GM23338 (cell line): ENCODE results near the gene ICAM4. TPM values are rescaled to one million over a fixed set of nuclear protein-coding genes. Genes with fewer than 3 reads are reported as not detected.

ENCODE experiments used
- ATAC-seq: fragments of 200-7000 bp; cut with Tn5 transposase; 3 replicates; pipeline ENCODE4 v1.9.1; 2020
- DNase-seq: peaks from one replicate; pipeline ENCODE4 v3.0.0-alpha.2; 2015; ENCODE audit warnings: low spot score
- H2AFZ ChIP-seq: fragments of 200-600 bp; sonication (generic); 2 replicates; pipeline ENCODE4 v1.8.0; 2016; ENCODE audit warnings: antibody characterized with exemption, mild to moderate bottlenecking, moderate library complexity
- H3F3A ChIP-seq: fragments of 200-600 bp; sonication (generic); replicated peaks from 2 replicates; pipeline ENCODE4 v1.8.0; 2017; ENCODE audit warnings: antibody characterized with exemption, mixed run types, low read depth
- H3K27ac ChIP-seq: fragments of 200-600 bp; sonication (generic); 2 replicates; pipeline ENCODE4 v1.6.1; 2016; ENCODE audit warnings: low read depth
- H3K27me3 ChIP-seq: fragments of 200-600 bp; sonication (generic); 2 replicates; pipeline ENCODE4 v1.8.0; 2016; ENCODE audit warnings: mild to moderate bottlenecking, mixed run types, moderate library complexity; ENCODE audit not compliant: insufficient read depth
- H3K36me3 ChIP-seq: fragments of 200-600 bp; sonication (generic); 2 replicates; pipeline ENCODE4 v1.8.0; 2016; ENCODE audit warnings: mild to moderate bottlenecking; ENCODE audit not compliant: insufficient read depth
- H3K4me1 ChIP-seq: fragments of 200-600 bp; sonication (generic); 2 replicates; pipeline ENCODE4 v1.8.0; 2016; ENCODE audit warnings: mild to moderate bottlenecking, moderate library complexity; ENCODE audit not compliant: insufficient read depth
- H3K4me2 ChIP-seq: fragments of 200-600 bp; sonication (generic); 2 replicates; pipeline ENCODE4 v1.7.1; 2017; ENCODE audit warnings: mixed run types
- H3K4me3 ChIP-seq: fragments of 200-600 bp; sonication (generic); 2 replicates; pipeline ENCODE4 v1.6.1; 2016; ENCODE audit warnings: mixed run types
- H3K79me2 ChIP-seq: fragments of 200-600 bp; sonication (generic); replicated peaks from 2 replicates; pipeline ENCODE4 v1.8.0; 2017; ENCODE audit warnings: mild to moderate bottlenecking; ENCODE audit not compliant: insufficient read depth
- H3K9me2 ChIP-seq: fragments of 200-600 bp; sonication (generic); 2 replicates; pipeline ENCODE4 v1.8.0; 2017; ENCODE audit not compliant: insufficient read depth
- H4K20me1 ChIP-seq: fragments of 200-600 bp; sonication (generic); replicated peaks from 2 replicates; pipeline ENCODE4 v1.8.0; 2017; ENCODE audit warnings: mild to moderate bottlenecking; ENCODE audit not compliant: insufficient read depth
- H3K27ac Mint-ChIP-seq: 2 replicates; pipeline ENCODE4 v1.8.0; 2020; ENCODE audit warnings: inconsistent platforms, mild to moderate bottlenecking, moderate library complexity, mixed read lengths
- H3K27me3 Mint-ChIP-seq: 3 replicates; pipeline ENCODE4 v1.8.0; 2022; ENCODE audit warnings: low read depth, mild to moderate bottlenecking, moderate library complexity, mixed read lengths, inconsistent platforms; ENCODE audit not compliant: insufficient read depth, poor library complexity
- H3K36me3 Mint-ChIP-seq: 3 replicates; pipeline ENCODE4 v1.8.0; 2021; ENCODE audit warnings: low read depth, mild to moderate bottlenecking, inconsistent platforms, moderate library complexity, mixed read lengths
- H3K4me1 Mint-ChIP-seq: 3 replicates; pipeline ENCODE4 v1.8.0; 2020; ENCODE audit warnings: mild to moderate bottlenecking, inconsistent platforms, mixed read lengths
- H3K4me3 Mint-ChIP-seq: 3 replicates; pipeline ENCODE4 v1.8.0; 2021; ENCODE audit warnings: moderate library complexity, mild to moderate bottlenecking, inconsistent platforms, mixed read lengths
- H3K9me3 Mint-ChIP-seq: 3 replicates; pipeline ENCODE4 v1.8.0; 2020; ENCODE audit warnings: moderate library complexity, mild to moderate bottlenecking, inconsistent platforms, mixed read lengths
- CREB1 ChIP-seq: fragments of 250-450 bp; sonication (Bioruptor Pico); IDR thresholded peaks from 2 replicates; pipeline ENCODE4 v1.5.0; 2020; ENCODE audit warnings: low read depth, mild to moderate bottlenecking, moderate library complexity
- ETS1 ChIP-seq: IDR thresholded peaks from 2 replicates; pipeline ENCODE4 v1.6.1; 2016; ENCODE audit warnings: antibody characterized with exemption
- EZH2 ChIP-seq: fragments of 200-600 bp; sonication (generic); IDR thresholded peaks from one replicate; pipeline ENCODE4 v1.8.0; 2017; ENCODE audit warnings: antibody characterized with exemption, mild to moderate bottlenecking, low read depth; ENCODE audit not compliant: unreplicated experiment
- EZH2phosphoT487 ChIP-seq: fragments of 200-600 bp; sonication (generic); IDR thresholded peaks from one replicate; pipeline ENCODE4 v1.8.1; 2018; ENCODE audit warnings: antibody characterized with exemption; ENCODE audit not compliant: unreplicated experiment
- JUNB ChIP-seq: IDR thresholded peaks from one replicate; pipeline ENCODE4 v1.6.1; 2016; ENCODE audit warnings: antibody characterized with exemption; ENCODE audit not compliant: unreplicated experiment
- POLR2AphosphoS5 ChIP-seq: IDR thresholded peaks from 2 replicates; pipeline ENCODE4 v1.6.1; 2016; ENCODE audit warnings: antibody characterized with exemption, low read depth
- REST ChIP-seq: IDR thresholded peaks from one replicate; pipeline ENCODE4 v1.6.1; 2018; ENCODE audit warnings: antibody characterized with exemption; ENCODE audit not compliant: unreplicated experiment
- STAT1 ChIP-seq: IDR thresholded peaks from one replicate; pipeline ENCODE4 v1.6.1; 2016; ENCODE audit warnings: antibody characterized with exemption; ENCODE audit not compliant: unreplicated experiment
- ZNF114 ChIP-seq: fragments of 250-450 bp; sonication (Bioruptor Pico); IDR thresholded peaks from 2 replicates; pipeline ENCODE4 v1.5.0; 2020; ENCODE audit warnings: mild to moderate bottlenecking, moderate library complexity
- ZNF331 ChIP-seq: fragments of 250-450 bp; sonication (Bioruptor Pico); IDR thresholded peaks from 2 replicates; pipeline ENCODE4 v1.5.0; 2020; ENCODE audit warnings: low read depth, mild to moderate bottlenecking, moderate library complexity
- polyA plus RNA-seq: library from polyadenylated mRNA; unstranded; fragments of >200 nt; fragmentation: Nextera tagmentation; extraction: Ambion mirVana; gene quantifications from 2 replicates; pipeline ENCODE4 v1.2.1, GENCODE V29; 2016
- total RNA-seq: library from RNA; depleted of rRNA; stranded (reverse); fragments of >200 nt; shearing (Covaris generic); gene quantifications from 2 replicates; pipeline ENCODE4 v1.2.3, GENCODE V29; 2014

Gene ICAM4
- total and polyA plus RNA-seq, 2 experiments from 2014 or later, result 0.81 to 1.0 TPM

GRCh38 chr19:10270616-10271394 lies 15.9 kb upstream of the ICAM4 start, which contains the start of gene ICAM1:
Gene ICAM1 (plus strand): TSS chr19:10271120. CDS start chr19:10271160, 40 bp downstream.
- TF ChIP-seq ZNF331 (CRISPR knock-in tag) (no peak), EZH2 (peak; percentile 46), POLR2AphosphoS5 (peak; percentile 49; the same call in 1 of the 2 replicates)
- H3K4me3 ChIP-seq, result peak within 1 kb of the TSS; percentile 53
- peak within 1 kb of the TSS; percentile 77 for H3K4me2 ChIP-seq
- Mint-ChIP-seq H3K4me3 (peak within 1 kb of the TSS; percentile 65), H3K27ac (no peak within 1 kb of the TSS), H3K9me3 (no peaks in the 10 kb centered on the region; the same call in 2 of the 3 replicates), H3K27me3 (peaks cover 45% of the 10 kb centered on the region), H3K4me1 (peaks cover 4% of the 10 kb centered on the region; the same call in 2 of the 3 replicates), H3K36me3 (peaks cover 4% of the 10 kb centered on the region; the same call in 1 of the 3 replicates)
- H4K20me1 ChIP-seq, result no peaks in the 10 kb centered on the region
- H3K9me2 ChIP-seq, result no peaks in the 10 kb centered on the region
- H3K36me3 ChIP-seq, result no peaks in the 10 kb centered on the region
- peaks cover 13% of the 10 kb centered on the region; the same call in 1 of the 2 replicates for H3F3A ChIP-seq
- peak within 1 kb of the TSS; percentile 94 for H2AFZ ChIP-seq
- peaks cover 4% of the 10 kb centered on the region; the same call in 1 of the 2 replicates for H3K4me1 ChIP-seq
- ATAC-seq, result peak; percentile 78
- H3K79me2 ChIP-seq, result no peaks in the 10 kb centered on the region
- no peak within 1 kb of the TSS for H3K27ac ChIP-seq
- H3K27me3 ChIP-seq, result peaks cover 45% of the 10 kb centered on the region
- DNase-seq, result peak; percentile 88

DNA sequence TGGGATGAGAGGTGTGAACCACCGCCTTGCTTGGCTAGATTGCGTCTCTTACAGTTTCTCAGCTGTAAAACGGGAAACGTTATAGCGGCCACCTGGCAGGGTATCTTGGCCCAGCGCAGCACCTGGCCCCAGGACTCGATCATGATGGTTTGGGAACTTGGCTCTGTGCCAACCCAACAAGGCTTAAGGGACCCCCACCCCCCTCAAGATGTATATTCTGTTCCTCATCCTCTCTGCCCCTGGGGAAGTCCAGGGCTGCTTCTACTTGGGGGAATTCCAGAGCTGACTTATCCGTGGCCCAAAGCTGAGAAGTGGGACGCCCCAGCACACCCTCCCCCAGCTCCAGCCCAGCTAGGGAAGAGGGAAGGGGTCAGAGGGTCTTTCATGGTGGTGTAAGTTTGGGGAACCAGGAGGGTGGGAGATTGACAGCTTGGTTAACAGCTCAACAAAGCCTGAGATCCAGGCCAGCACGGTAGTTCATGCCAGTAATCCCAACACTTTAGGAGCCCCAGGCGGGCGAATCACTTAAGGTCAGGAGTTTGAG lies 15.1 kb upstream of the ICAM4 start:
- Mint-ChIP-seq H3K4me3 (peak overlapping the region; percentile 65), H3K27me3 (peaks cover 42% of the 10 kb centered on the region), H3K27ac (no peak overlapping the region), H3K36me3 (peaks cover 4% of the 10 kb centered on the region; the same call in 1 of the 3 replicates), H3K9me3 (no peaks in the 10 kb centered on the region; the same call in 2 of the 3 replicates), H3K4me1 (peaks cover 4% of the 10 kb centered on the region; the same call in 2 of the 3 replicates)
- no peak for DNase-seq
- H3K4me2 ChIP-seq, result peak overlapping the region; percentile 77
- peaks cover 4% of the 10 kb centered on the region; the same call in 1 of the 2 replicates for H3K4me1 ChIP-seq
- H3K79me2 ChIP-seq, result no peaks in the 10 kb centered on the region
- H2AFZ ChIP-seq, result peak overlapping the region; percentile 94; the same call in 1 of the 2 replicates
- peaks cover 13% of the 10 kb centered on the region; the same call in 1 of the 2 replicates for H3F3A ChIP-seq
- H3K36me3 ChIP-seq, result no peaks in the 10 kb centered on the region
- H4K20me1 ChIP-seq, result no peaks in the 10 kb centered on the region
- no peak overlapping the region for H3K27ac ChIP-seq
- H3K9me2 ChIP-seq, result no peaks in the 10 kb centered on the region
- peak; percentile 6; the same call in 2 of the 3 replicates for ATAC-seq
- H3K4me3 ChIP-seq, result peak overlapping the region; percentile 53
- H3K27me3 ChIP-seq, result peaks cover 45% of the 10 kb centered on the region
- no peak for TF ChIP-seq CREB1 (CRISPR knock-in tag)
- TF ChIP-seq ZNF114, result no peak
- TF ChIP-seq ZNF331 (CRISPR knock-in tag), result no peak
- TF ChIP-seq STAT1, result no peak
- no peak for TF ChIP-seq JUNB
- no peak for TF ChIP-seq REST
- no peak for TF ChIP-seq EZH2
- no peak for TF ChIP-seq POLR2AphosphoS5
- TF ChIP-seq ETS1, result no peak
- no peak for TF ChIP-seq EZH2phosphoT487
